WI38 (cell line): ENCODE data around the gene QRICH2.

Source experiments
- H3K4me3 ChIP-seq: 2 replicates; pipeline ENCODE4 v1.5.1; 2011; ENCODE audit warnings: low read depth, mild to moderate bottlenecking, control low read depth, low read length
- CTCF ChIP-seq: IDR thresholded peaks from 2 replicates; pipeline ENCODE4 v1.5.1; 2012; ENCODE audit warnings: low read depth, mild to moderate bottlenecking, control low read depth, low read length

The QRICH2 gene

GRCh38 chr17:76307966-76308338 is at the start of gene QRICH2:
QRICH2 (minus strand) TSS chr17:76308276; CDS start chr17:76307998, 278 bp downstream.
- no peak within 1 kb of the TSS for H3K4me3 ChIP-seq
- TF ChIP-seq CTCF, result no peak

- no peak overlapping the region for H3K4me3 ChIP-seq
Observed at GRCh38 chr17:76357597-76358158, 49.6 kb upstream of the QRICH2 start.

GRCh38 chr17:76356803-76357456 is 48.9 kb upstream of the QRICH2 start:
- H3K4me3 ChIP-seq, result no peak overlapping the region
- TF ChIP-seq CTCF, result no peak

More at GRCh38 chr17:76357597-76358158, 49.6 kb upstream of the QRICH2 start:
- TF ChIP-seq CTCF, result no peak

GRCh38 chr17:76354747-76355310 is 46.8 kb upstream of the QRICH2 start:
- no peak overlapping the region for H3K4me3 ChIP-seq
- no peak for TF ChIP-seq CTCF

- no peak for TF ChIP-seq CTCF
- H3K4me3 ChIP-seq, result peak overlapping the region; percentile 85
Observed at GRCh38 chr17:76354317-76354729, 46.2 kb upstream of the QRICH2 start.

- peak within 1 kb of the TSS; percentile 85 for H3K4me3 ChIP-seq
- TF ChIP-seq CTCF, result peak; percentile 43
Observed at GRCh38 chr17:76353599-76354316, 45.7 kb upstream of the QRICH2 start, which contains the start of gene PRPSAP1. PRPSAP1 (minus strand) TSS chr17:76353916; CDS start chr17:76353703, 213 bp downstream.
